Dedifferentiated amniotic fluid mesenchymal stem cell (primary cell): Measurements from ENCODE around the gene MAN1C1.

Experiments used
- DNase-seq: peaks from one replicate; pipeline ENCODE4 v3.0.0-alpha.2; 2016; ENCODE audit errors: extremely low spot score

The MAN1C1 gene

DNA sequence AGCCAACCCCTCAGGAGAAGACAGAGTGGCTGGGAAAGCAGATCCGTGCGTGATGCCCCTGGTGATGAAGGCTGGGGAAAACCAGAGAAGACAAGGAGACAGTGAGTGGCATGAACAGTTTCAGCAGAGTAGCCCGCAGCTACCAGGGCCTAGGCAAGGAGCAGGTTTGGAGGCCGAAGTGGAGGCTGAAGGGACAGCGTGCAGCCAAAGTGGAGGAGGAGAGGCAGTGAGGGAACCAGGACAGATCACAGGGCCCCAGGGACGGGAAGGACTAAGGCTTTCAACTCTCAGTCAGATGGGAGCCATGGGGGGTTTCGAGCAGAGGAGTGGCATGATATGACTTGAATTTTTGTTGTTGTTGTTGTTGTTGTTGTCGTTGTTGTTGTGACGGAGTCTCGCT lies 123.5 kb downstream of the MAN1C1 start:
- DNase-seq: no peak

DNA sequence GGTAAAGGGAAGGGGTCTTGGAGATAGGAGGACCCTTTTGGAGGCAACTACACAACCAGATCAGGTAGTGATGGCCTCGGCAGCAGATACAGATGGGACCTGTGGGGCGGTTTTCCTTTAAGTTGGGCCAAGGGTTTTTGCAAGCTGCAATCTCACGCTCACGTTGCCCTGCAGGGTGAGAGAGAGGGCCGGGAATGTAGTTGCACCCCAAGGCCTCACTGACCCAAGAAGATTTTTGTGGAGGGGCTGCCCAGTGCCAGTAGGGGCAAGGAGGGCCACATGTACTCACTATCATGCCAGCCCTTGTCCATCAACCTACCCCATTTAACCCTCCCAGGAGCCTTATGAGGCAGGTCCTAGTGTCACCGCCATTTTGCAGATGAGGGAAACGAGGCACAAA lies 125.7 kb downstream of the MAN1C1 start:
- no peak for DNase-seq

DNA sequence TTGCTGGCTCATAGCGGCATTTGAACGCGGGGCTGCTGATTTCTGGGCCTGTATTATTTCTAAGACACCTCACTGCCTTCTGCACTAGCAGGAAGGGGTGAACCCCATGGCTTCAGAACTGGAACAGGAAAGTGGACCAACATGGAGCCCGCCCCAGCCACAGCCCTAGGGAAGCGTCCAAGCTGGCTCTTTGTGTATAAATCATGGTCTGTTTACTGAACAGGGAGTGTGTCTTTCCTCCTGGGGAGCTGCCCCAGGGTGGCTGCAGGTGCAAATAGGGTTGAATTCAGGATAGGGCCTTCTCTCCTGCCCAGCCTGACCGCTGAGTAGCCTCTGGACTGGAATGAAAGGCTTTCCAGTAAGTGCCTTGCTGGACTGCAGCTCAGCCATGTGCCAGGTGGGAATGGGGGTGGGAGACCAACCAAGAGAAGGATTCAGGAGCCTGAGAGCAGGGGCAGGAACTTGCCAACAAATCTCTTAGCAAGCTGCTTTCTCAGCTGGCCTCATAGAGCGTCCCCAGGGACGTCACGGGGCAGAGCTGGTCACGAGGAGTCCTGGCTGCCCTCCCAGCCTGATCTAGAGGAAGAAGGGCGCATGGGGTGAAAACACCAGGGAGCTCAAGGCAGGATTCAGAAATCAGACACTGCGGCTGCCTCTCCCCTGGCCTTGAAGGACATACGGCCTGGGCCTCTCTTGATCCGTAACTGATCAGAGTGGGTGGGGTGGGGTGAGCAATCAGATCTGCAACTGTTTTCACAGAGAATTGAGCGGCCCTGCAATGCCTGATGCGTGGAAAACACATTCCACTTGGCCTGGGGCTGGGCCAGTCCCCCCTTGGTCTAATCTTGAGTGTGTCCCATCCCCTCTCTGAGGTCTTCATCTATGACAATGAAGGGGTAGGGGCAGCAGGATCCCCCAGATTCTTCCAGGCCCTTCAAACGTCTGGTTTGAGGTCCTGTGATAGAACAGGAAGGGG lies 126.9 kb downstream of the MAN1C1 start:
- no peak for DNase-seq

DNA sequence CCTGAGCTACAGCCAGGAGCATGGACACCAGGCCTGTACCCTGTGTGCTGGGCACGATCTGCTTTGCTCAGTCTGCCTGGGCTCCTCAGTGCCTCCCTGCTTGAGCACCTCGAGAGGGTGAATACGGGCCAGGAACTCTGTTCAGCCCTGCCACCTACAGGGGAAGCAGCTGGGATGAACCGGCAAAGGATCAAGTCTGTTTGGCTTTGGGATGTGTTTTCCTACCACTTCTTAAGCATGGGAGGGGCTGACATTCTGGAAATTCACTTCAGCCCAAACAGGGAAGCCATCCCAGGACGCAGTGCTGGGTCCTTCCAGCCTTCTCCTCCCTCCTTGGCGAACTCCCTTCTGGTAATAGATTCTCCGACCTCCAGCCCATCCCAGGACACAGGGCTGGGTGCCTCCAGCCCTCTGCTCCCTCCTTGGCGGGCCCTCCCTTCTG lies 127.6 kb downstream of the MAN1C1 start:
- peak; percentile 45 for DNase-seq

DNA sequence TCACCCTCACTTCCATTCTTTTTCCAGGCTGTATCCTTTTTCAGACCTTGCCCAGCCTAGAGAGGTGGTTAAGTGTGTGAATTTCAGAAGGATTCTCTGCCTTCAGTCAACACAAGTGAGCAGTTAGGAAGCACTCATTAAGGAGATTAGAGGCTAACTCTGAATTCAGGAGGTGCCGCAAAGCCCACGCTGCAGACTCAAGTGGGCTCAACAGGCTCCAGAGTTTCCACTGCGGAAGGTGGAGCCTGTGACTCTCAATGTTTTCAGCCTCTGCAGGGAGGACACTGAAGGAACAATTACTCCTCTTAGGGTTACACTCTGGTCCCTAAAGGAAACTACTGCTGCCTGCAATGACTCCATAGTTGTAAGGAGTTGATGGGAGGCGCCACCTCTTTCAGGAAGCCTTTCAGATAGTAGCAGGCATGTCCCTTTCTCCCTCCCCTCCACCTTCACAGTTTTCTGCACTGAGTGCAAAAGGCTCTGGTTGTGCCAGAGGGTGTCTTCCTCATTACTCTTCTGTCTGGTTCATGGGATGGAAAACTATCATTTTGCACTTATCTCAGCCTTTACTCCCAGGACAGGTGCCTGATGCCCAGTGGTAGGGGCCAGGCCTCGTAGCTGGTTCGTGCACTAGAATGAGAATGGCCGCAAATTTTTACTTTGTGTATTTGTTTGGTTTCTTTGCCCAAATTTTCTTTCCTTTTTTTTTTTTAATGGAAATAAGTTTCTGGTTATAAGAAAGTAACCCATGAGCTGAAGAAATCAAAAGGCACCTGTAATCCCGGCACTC lies 128.2 kb downstream of the MAN1C1 start:
- DNase-seq: no peak

DNA sequence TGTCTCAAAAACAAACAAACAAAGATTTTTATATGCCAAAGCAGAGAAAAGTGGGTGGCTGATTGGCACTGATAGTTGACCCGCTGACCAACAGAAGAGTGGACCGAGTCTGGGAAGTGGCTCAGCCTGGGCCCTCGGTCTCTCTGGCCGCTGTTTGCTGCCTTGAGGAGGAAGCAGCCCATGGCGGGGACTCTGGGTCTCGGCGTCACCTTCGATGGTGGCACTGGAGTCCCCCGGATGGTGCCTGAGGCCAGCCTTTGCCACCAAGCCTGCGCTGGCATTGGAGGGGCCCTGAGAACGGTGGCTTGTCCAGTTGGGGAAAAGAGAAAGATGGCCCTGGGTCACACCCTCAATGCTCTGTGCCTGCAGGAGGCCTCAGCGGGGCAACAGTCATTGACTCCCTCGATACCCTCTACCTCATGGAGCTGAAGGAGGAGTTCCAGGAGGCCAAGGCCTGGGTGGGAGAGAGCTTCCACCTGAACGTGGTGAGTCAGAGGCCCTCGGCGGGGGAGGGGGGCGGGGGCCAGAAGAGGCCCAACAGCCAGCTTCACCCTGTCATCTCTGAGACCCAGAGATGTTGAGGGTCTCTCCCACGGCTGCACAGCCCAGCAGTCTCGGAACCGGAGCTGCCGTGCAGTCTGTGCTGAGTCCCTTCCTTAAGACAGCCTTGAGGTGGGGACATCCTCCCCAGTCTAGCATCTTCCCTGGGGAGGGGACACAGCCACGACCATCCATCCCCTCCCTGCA lies 129.9 kb downstream of the MAN1C1 start:
- DNase-seq: no peak

DNA sequence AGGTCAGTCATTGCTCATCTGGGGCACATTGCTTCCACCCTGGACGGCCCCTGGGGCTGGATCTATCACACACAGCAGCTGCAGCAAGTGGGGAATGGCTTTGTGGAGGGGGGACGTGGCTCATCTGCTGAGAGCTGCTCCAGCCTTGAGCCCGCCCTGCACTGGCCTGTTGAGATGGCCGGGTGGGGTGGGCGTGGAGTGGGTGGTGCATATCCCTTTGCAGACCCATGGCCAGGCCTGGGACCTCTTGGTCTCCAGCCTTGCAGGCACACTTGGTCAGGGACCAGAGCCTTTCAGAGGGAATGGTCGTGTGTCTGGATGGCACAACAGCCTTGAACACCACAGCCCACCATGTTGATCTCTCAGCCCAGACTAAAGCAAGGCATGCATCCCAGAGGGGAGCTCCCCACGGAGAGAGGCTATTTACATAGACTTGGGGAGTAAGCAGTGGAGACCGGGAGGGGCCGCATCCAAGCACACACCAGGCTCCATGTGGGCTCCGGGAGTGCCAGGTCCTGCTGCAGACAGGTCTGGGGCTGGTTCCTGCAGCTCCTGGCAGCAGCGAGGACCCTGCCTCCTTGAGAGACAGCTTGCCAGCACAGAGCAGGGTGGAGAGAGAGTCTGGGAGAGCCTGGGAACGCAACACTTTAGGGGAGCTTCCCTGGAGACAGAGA lies 130.6 kb downstream of the MAN1C1 start:
- DNase-seq: no peak

DNA sequence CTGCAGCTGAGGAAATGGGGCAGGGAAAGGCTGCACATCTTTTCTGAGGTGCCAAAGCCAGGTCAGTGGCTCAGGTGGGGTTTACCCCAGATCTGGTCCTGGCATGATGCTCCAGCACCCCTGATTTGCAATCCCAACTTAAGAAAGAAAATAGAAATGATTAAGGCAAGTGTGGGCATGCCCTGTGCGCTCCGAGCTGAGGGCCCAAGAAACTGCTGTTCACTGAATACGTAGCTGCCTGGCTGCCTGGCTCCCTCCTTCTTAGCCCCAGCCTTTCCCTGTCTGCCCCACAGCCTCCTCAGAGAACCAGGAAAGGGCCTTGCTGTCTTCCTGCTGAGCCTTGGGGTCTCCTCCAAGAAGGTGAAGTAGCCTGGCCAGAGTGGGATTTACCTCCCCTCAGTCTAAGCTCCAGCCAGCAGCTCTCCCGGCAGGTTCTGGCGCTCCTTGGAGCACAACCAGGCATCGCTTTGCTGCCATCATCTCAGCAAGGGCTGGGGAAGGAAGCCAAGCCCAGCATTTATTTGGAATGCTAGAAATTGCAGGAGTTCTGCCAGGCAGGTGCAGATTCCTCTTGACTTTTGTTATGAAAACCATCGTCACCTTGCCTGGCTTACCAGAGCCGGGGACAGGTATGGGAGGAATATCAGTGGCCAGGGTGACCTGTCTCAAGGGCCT lies 132.1 kb downstream of the MAN1C1 start:
- no peak for DNase-seq

DNA sequence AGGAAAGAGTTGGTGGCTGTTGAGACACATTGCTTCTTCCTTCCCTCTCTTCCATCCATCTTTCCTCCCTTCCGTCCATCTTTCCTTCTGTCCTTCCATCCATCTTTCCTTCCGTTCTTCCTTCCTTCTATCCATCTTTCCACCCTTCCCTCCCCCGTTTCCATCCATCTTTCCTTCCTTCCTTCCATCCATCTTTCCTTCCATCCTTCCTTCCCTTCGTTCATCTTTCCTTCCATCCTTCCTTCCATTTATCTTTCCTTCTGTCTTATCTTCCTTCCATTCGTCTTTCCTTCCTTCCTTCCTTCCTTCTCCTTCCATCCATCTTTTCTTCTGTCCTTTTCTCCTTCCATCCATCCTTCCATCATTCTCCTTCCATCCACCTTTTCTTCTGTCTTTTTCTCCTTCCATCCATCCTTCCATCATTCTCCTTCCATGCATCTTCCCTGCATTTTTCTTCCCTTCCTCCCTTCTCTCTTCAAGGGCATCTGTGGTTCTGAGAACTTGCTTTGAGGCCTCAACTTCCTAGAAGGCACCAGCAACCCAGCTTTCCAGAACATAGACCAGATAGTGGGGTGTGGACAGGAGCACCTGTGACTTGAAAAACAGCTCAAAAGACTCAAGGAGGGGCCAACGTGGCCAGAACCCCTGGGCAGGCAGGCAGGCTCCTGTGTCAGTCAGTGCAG lies 134.5 kb downstream of the MAN1C1 start:
- DNase-seq: no peak

DNA sequence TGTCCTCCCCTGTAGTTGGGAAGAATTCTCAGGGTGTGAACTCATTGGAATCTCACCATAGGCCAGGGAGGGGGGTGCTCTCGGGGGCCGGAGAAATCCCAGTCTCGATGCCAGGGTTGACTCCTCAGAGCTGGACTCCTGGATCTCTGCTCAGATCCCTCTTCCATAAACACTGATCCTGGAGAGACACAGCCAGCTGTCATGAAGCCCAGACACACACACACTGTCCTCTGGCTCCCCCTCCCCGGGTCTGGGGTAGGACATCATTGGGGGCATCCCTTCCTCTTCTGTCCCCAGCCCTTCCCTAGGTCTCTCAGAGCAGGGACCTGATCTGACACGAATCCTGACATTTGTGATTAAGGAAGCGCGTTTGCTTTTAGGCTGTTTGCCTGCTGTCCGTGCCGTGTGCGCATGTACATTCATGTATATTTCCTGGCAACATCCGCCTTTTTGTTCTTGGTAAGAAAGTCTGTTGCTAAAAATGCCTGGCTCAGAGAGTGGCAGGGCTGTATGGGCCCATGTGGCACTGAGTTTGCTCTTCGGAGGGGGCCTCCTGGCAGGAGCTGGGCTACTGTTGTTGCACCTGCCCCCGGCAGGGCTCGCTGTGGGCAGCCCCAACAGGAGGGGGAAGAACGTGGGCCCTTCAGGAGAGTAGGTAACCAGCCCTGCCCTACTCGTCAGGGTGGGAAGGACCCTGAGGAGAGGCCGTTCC lies 138.0 kb downstream of the MAN1C1 start:
- no peak for DNase-seq

DNA sequence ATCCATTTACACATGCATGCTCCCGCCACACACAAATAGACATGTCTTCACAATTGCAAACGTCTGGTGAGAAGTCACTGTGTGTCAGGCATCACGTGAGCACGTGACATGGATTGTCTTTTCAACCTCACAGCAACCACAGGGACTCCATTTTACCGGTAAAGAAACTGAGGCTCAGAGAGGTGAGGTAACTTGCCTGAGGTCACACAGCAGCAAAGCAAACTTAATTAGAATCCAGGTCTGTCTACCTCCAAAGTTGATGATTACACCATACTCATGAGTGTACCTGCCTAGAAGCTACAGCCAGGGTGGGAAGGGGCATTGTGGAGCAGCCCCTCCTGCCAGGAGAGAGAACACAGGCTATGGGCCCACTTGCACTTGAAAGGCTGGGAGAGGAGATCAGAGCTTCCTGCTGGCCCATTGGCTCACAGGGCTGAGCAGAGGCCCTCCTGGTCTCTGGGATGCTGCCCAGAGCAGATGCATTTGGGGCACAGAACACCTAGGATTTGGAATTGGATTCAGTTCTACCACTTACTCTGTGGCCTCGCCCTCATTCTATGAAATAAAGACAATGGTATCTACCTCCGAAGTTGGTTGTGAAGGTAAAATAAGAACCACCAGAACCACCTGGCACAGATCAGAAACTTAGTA lies 139.0 kb downstream of the MAN1C1 start:
- DNase-seq: no peak

DNA sequence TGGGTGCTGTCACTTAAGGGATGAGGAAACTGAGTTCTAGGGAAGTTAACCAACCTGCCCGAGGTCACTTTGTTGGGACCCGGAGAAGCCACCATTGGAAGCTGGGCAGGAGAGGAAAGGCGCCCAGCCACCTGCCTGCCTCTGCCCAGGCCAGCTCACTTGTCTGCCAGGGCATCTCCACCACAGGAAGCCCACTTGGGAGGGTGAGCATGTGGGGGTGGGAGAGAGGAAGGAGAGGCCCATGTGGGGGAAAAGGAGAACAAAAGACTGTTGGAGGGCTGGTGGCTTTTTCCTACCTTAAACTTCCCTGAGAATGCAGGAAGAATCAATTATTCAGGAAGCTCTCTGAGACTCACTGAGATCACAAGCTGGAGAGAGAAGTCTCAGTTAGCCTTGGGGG lies 139.6 kb downstream of the MAN1C1 start:
- no peak for DNase-seq

DNA sequence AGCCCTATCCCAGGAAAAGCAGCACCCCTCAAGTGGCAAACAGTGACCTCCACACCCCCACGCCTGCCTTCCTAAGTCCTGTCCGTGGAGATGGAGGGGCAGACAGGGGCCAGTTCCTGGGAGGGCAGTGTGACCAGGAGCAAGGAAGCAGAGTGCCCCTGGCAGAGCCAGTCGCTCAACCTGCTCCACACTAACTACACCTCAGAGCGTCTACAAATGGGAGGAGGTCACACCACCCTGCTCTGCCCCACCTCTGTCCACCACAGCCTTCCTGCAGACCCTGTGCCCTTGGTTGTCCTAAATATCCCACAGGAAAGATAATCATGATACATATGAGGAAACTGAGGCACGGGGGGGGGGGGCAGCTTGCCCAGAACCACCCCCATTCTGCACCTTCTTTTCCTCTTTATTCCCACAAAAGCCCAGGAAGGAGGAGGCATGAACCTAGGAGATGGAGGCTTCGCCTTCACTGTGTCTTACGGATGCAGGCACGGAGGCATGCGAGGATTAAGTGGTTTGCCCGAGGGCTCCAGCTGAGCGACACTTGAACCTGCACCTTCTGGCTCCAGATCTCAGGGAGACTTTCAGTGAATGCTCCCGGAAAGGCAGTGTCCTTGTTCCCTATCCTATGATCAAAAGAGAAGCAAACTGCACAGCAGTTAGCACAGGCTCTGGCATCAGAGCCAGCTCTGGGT lies 140.7 kb downstream of the MAN1C1 start:
- no peak for DNase-seq

DNA sequence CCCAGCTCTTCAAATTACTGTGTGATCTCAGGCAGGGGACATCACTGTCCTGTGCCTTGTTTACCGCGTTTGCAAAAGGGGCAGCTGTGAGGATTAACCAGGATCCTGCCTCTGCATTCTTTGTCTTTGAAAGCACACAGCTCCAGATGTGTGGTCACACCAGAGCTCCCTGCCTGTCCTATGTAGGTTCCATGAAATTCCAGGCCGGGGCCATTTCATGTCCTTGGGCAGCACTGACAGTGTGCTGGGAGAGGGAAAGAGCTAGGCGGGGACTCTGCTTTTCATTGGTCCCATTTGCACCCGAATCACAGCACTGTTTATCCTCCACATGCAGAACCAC lies 141.2 kb downstream of the MAN1C1 start:
- DNase-seq: no peak

DNA sequence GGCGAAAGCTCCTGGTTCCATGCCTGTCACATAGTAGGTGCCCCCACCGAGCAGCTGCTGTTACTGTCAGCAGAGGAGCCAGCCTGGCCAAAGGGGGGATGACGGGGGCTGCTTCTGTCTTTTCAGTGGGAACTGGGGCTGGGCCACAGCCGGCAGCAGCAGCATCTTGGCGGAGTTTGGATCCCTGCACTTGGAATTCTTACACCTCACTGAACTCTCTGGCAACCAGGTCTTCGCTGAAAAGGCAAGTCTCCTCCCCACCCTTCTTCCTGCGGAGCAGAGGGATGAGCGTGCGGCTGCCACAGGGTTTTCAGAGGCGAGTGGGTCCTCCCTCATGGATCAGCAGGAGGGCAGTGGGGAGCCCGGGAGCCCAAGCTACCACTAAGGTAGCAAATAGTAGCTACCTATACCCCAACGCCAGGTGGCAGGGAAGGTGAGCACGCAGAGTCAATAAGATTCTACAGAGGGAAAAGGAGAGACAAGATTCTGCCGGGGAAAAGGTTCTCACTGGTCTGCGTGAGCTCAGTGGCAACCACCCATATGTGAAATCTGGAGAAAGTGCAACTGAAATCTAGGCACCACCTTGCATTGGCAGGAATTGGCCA lies 142.0 kb downstream of the MAN1C1 start:
- DNase-seq: no peak

DNA sequence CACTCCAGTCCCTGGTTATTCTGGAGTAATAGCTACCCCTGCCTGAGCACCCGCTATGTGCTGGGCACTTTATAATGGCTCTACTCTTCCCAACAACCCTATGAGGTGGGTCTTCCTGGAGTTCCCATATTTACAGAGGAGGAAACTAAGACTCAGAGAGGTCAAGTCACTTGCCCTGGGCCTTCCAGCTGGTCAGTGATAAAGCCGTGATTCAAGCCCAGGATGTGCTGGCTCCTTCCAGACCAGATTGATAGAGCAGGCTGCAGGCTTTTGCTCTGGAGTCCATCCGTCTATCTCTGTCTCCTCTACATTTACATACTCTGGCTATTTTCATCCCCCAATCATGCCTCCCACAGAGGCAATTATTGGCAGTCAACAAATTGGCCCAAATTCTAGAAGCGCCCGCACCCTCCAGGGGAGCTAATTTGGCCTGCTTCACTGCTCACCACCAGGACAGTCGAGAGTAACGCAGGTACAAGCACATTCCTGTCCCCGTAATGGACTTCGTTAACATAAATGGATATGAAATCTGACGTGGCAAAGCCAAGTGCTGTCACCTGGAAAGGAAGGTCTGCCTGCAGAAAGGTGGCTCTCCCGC lies 143.6 kb downstream of the MAN1C1 start:
- no peak for DNase-seq

DNA sequence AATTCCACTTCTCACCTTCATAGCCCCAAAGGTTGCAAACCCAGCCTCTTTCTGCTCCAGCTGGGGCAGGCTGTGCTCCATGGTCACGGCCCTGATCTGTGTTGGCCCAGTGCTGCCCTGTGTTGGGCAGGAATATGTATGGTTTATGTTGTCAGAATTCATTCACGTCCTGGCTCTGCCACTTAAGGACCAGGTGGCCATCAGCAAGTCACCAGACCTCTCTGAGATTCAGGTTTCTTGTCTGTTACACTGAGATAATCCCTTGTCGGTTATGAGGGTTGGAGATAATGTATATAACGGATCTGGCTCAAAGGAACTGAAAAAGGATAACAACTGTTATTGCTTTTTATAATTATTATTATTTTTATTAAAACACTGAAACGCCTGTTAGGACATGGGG lies 144.3 kb downstream of the MAN1C1 start:
- no peak for DNase-seq

DNA sequence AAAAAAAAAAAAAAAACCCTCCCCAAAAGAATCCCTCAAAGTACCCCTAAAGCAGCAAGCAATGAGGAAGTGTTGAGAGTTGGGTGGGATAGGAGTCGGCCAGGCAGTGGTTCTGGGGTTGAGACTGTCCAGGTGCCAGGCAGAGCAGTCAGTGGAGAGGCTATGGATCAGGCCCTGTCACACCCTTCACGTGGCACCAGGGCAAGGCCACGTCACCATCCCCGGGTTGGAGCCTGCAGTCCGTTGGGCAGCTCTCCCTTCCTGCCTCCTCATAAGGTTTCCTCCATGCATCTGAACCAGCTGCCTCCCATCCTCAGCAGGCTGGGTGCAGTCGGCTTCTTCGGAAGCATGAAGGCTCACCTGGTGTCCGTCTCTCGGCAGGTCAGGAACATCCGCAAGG lies 146.9 kb downstream of the MAN1C1 start:
- no peak for DNase-seq
